Measurements from ENCODE around the gene ATP9B.

ATP9B gene

DNA sequence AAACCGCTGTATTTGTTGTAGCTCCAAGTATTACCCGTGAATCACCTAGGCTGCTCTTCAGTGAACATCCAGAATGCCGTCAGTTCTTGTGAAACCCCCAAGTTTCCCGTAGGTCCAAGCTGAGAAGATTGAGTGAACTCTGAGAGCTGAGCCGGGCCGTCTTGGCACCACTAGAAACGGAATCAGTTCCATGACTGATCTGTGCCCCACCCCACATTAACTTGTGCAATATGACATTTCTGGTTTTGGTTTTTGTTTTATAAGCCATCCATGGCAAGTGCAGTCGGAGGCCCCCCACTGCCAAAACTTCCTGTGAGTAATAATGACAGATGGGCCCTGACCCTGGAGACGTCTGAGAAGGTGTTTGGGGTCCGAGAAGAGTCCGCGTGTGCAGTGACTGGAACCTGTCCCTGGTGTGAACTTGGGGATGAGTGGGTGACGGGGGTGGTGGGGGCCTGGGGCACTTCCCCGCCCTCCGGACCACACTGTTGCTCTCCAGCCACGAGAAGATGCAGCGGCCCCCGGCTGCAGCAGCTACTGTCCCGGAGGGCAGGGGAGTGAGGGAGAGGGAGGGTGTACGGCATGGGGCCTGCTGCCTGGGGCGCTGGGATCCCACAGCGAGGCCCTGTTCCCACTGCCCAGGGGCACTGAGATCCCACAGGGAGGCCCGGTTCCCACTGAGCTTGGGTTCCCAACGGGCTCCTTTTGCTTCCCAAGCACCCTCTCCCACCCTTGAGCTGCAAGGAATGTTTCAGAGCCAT is 353.0 kb downstream of the ATP9B start:
- DNase-seq: no peak

DNA sequence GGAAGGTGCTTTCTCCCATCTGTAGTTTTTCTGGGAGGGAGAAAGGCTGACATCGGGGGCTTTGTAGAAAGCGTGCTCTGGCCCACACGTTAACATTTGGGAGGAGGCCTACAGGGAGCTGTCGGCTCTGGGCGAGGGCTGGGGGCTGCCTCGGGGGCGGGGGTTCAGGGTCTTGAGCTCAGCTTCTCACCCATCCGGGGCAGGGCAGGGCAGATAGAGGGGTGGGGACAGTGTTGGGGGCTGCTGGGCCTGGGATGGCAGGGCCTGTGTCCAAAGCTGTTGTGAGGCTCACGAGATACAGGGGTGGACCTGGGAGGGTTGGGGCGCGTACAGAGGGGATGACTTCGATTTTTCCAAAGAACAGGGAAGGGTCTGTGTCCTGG is 353.6 kb downstream of the ATP9B start:
- no peak for DNase-seq

DNA sequence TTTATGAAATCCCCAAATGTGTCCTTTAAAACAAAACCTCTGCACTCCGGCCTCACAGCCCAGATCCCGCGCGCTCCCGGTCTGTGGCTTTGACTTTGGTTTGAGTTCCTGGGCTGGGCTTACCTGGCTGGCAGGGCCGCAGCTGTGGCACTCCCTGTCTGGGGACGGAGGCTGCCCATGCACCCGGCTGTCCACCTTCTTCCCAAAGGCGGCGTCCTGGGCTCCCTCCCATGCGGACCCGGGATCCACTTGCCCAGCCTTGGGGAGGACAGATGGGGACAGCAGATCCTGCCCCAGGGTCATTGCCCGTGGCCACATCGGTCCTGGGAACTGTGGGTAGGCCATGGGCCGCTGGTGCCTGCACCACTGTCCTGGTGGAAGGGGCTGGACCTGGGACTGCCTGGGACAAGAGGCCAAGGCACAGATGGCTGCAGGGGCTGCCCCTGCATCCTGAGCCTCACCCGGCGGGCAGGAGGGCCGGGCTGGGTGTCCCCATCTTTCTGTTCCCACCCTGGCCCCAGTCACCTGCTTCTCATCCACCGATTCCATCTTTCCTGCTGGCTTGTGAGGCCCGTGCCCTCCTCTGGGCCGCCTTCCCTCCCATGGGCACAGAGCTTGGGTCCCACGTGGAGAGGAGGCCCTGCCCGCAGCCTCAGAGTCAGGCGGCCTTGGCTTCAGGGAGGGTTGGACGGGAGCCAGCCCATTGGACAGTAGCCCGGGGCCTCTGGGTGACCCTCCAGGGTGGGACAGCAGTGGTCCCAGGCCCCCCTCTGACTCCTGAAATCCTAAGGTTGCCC is 354.2 kb downstream of the ATP9B start:
- DNase-seq: no peak

DNA sequence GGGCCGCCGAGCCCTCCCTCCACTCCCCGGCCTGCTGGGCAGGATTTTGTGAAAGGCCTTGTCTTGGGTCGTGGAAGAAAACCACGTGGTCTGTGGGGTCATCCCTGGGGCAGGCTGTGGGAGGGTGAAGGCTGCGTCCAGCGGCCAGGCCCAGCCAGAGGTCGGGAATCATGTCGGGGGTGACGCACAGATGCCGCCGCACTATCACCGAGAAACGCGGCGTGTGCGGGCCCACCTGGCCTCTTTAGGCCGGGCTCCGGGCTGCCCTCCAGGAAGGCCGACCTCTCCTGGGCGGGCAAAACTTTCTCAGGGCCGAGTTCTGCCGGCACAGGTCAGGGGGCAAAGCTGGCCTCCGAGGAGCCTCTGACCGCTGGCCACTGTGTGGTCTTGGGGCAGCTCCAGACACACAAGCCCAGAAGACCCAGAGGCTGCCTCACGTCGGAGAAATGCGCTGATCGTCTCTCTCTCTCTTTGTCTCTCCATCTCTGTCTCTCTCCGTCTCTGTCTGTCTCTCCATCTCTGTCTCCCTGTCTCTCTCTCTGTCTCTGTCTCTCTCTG is 354.9 kb downstream of the ATP9B start:
- DNase-seq: no peak

DNA sequence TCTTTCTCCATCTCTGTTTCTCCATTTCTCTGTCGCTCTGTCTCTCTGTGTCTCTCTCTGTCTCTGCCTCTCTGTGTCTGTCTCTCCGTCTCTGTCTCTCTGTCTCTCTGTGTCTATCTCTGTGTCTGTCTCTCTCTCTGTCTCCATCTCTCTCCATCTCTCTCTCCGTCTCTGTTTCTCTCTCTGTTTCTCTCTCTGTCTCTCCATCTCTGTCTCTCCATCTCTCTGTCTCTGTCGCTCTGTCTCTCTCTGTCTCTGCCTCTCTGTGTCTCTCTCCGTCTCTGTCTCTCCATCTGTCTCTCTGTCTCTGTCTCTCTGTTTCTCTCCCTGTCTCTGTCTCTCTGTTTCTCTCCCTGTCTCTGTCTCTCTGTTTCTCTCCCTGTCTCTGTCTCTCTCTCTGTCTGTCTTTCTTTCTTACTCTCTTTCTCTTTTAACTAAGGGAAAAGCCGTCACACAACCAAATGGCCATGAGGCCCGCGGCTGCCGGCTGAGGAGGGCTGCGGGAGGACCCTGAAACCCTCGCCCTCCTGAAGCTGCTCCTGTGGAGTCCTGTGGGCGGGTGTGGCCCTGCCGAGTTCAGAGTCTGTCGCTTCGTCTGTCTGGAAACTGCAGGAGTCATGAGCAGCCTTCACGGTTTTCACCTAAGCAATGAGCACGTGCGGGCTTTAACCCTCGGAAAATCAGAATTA is 355.8 kb downstream of the ATP9B start:
- DNase-seq: no peak

DNA sequence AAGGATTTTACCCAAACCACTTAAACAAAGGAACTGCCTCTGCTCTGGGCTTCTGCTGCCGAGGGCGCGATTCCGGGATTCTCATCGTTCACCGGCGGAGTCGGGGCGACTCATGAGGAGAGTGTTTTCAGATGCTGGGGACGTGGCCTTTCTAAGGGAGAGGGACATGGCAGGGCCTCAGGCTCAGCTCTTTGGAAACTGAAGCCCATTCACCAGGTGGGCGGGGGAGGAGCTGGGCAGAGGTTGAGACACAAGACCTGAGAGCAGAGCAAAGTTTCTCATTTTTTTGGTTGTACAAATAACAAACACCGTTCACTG is 356.3 kb downstream of the ATP9B start:
- no peak for DNase-seq

DNA sequence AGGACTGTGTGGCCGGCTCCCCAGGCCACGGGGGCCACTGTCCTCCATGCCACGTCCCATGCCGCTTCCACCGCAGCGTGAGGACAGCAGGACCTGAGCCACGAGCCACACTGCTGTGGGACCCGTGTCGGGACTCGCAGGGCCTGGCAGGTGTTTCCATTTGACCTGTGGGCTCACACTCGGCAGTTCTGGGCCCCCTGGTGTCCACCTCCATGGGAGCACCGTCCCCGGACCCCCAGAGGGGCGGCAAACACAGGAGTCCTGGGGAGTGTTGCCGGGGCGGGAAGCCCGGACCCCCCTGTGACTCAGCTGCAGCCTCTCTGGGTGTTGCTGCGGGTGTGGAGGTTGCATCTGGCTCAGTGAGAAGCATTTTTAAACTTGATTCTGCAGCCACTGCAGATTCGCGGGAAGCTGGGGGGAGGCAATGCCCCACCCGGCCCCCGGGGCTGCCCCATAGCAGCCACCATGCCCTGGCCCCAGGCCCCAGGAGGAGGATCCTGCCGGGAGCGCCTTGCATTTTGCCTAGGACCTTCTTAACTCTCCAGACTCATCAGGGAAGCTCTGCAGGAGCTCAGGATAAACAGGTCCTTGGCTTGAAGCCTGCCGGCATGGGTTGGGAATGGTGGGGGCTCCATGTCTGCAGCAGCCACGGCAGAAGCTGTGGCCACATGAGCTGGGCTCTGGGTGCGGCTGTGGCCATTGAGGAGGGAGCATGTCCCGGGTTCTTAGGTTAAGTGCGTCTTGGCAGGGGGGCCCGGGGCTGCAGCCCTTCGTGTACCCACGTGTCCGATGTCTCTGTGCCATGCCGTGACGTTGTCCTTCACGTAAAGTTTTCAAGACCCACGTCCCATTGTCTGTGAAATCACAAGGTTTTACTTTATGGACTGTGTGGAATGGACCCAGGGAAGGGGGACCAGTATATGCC is 357.4 kb downstream of the ATP9B start:
- DNase-seq: no peak

DNA sequence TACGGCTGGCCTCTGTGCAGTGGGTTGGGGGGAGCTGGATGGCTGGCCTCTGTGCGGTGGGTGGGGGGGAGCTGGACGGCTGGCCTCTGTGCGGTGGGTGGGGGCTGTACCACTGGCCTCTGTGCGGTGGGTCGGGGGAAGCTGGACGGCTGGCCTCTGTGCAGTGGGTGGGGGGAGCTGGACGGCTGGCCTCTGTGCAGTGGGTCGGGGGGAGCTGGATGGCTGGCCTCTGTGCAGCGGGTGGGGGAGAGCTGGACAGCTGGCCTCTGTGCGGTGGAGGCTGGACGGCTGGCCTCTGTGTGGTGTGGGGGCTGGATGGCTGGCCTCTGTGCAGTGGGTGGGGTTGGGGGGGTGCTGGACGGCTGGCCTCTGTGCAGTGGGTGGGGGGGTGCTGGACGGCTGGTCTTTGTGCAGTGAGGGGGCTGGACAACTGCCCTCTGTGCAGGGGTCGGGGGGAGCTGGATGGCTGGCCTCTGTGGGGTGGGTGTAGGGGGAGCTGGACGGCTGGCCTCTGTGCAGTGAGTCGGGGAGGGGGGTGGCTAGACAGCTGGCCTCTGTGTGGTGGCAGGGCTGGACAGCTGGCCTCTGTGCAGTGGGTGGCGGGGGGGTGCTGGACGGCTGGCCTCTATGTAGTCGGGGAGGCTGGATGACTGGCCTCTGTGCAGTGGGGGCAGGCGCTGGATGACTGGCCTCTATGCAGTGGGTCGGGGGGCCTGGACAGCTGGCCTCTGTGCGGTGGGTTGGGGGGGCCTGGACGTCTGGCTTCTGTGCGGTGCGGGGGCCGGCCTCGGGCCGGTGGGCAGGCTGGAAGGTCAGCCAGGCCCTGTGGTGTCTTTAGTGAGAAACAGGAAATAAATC is 358.4 kb downstream of the ATP9B start:
- no peak for DNase-seq

Measured in stimulated activated CD8-positive, alpha-beta memory T cell treated with anti-CD3 and anti-CD28 coated beads, Interleukin-4, amount 100 ng/mL, for 48 hours (primary cell).